Keratinocyte (primary cell): ENCODE results near the gene TLX2. TPM values are rescaled to one million over a fixed set of nuclear protein-coding genes. Genes with fewer than 3 reads are reported as not detected.

ENCODE experiments used
- DNase-seq: peaks from one replicate; pipeline ENCODE4 v3.0.0-alpha.2; 2011; ENCODE audit warnings: low read depth, missing footprints, low spot score
- FAIRE-seq: peaks from 2 replicates; lab custom pipeline; 2011; peaks lifted over from hg19 to GRCh38; lab: Jason Lieb, UNC
- H2AFZ ChIP-seq: 2 replicates; pipeline ENCODE4 v1.6.0; 2012; ENCODE audit warnings: low read length, control low read depth, inconsistent platforms; ENCODE audit not compliant: control insufficient read depth
- H3K27ac ChIP-seq: 2 replicates; pipeline ENCODE4 v1.5.1; 2011; ENCODE audit warnings: low read length; ENCODE audit not compliant: control insufficient read depth, insufficient read depth
- H3K27me3 ChIP-seq: 3 replicates; pipeline ENCODE4 v1.6.0; 2011; ENCODE audit warnings: low read length; ENCODE audit not compliant: control insufficient read depth, insufficient read depth; ENCODE audit errors: extremely low read depth
- H3K36me3 ChIP-seq, 2 experiments: 2 replicates in 1 of 2; 3 replicates in 1 of 2; pipeline ENCODE4 v1.5.1; 2011; ENCODE audit warnings: low read length in 2 of 2, mild to moderate bottlenecking in 1 of 2; ENCODE audit not compliant: control insufficient read depth in 2 of 2, insufficient read depth in 2 of 2; ENCODE audit errors: extremely low read depth in 1 of 2
- H3K4me1 ChIP-seq: 3 replicates; pipeline ENCODE4 v1.5.1; 2011; ENCODE audit warnings: low read length; ENCODE audit not compliant: control insufficient read depth, insufficient read depth; ENCODE audit errors: extremely low read depth
- H3K4me2 ChIP-seq: 3 replicates; pipeline ENCODE4 v1.6.0; 2011; ENCODE audit warnings: low read depth, low read length; ENCODE audit not compliant: control insufficient read depth, insufficient read depth; ENCODE audit errors: extremely low read depth
- H3K4me3 ChIP-seq, 3 experiments: fragments of 200-600 bp in 1 of 3; sonication (generic) in 1 of 3; 2 replicates in 2 of 3; 3 replicates in 1 of 3; pipeline ENCODE4 v1.5.1; 2011 to 2016; ENCODE audit warnings: low read length in 3 of 3, mild to moderate bottlenecking in 3 of 3, control low read depth in 2 of 3, inconsistent platforms in 1 of 3, low read depth in 1 of 3, mixed read lengths in 1 of 3, mixed run types in 1 of 3, moderate library complexity in 1 of 3; ENCODE audit not compliant: control insufficient read depth in 2 of 3, insufficient read depth in 2 of 3; ENCODE audit errors: extremely low read depth in 1 of 3
- H3K79me2 ChIP-seq: 2 replicates; pipeline ENCODE4 v1.6.0; 2012; ENCODE audit warnings: low read length; ENCODE audit not compliant: control insufficient read depth, insufficient read depth
- H3K9ac ChIP-seq: 3 replicates; pipeline ENCODE4 v1.6.0; 2011; ENCODE audit warnings: low read length; ENCODE audit not compliant: control insufficient read depth, insufficient read depth; ENCODE audit errors: extremely low read depth
- H3K9me1 ChIP-seq: 3 replicates; pipeline ENCODE4 v1.6.0; 2011; ENCODE audit warnings: low read length; ENCODE audit not compliant: control insufficient read depth, insufficient read depth; ENCODE audit errors: extremely low read depth
- H3K9me3 ChIP-seq: 2 replicates; pipeline ENCODE4 v1.5.1; 2012; ENCODE audit warnings: low read depth, low read length; ENCODE audit not compliant: control insufficient read depth
- H4K20me1 ChIP-seq: 3 replicates; pipeline ENCODE4 v1.6.0; 2011; ENCODE audit warnings: low read length; ENCODE audit not compliant: control insufficient read depth, insufficient read depth; ENCODE audit errors: extremely low read depth
- CTCF ChIP-seq, 3 experiments: IDR thresholded peaks in 1 of 3; conservative IDR thresholded peaks in 1 of 3; optimal IDR thresholded peaks in 1 of 3; 2 replicates in 2 of 3; 3 replicates in 1 of 3; pipeline versions ENCODE3 to v1.5.1; 2011; ENCODE audit warnings: low read length in 3 of 3, mild to moderate bottlenecking in 3 of 3, moderate library complexity in 2 of 3, control low read depth in 1 of 3, inconsistent platforms in 1 of 3; ENCODE audit not compliant: insufficient read depth in 2 of 3; ENCODE audit errors: extremely low read depth in 1 of 3
- EZH2 ChIP-seq: IDR thresholded peaks from one replicate; pipeline ENCODE4 v1.6.1; 2012; ENCODE audit warnings: inconsistent platforms, mild to moderate bottlenecking, low read length, moderate library complexity
- dilution Hi-C: fragments of 300-500 bp; cut with MboI; formaldehyde crosslinking; loops from one replicate; pipeline ENCODE4 v1.7.0; 2020; ENCODE audit warnings: low sequenced_read_pairs; ENCODE audit not compliant: extremely low pct_ligation_motif_present
- polyA plus RNA-seq, 5 experiments: library from polyadenylated mRNA; depleted of rRNA in 3 of 5; stranded (reverse) in 3 of 5; stranded (forward) in 1 of 5; unstranded in 1 of 5; fragments of >200 nt; gene quantifications; 1 replicate in 1 of 5; 2 replicates in 3 of 5; 3 replicates in 1 of 5; pipeline versions ENCODE4 v1.2.1 to v1.2.3, GENCODE V29; 2011 to 2012; ENCODE audit warnings: missing spikeins in 2 of 5, low read depth in 1 of 5, low replicate concordance in 1 of 5

The TLX2 gene
- polyA plus RNA-seq, 1 donor (not counting 4 experiments of a cell fraction or from before 2014, with no cell fraction given) = not detected

GRCh38 chr2:74471332-74472065 is 42.8 kb upstream of the TLX2 start:
- H3K9me3 ChIP-seq = no peaks in the 10 kb centered on the region
- peaks cover 9% of the 10 kb centered on the region for H3K4me1 ChIP-seq
- H3K79me2 ChIP-seq = no peaks in the 10 kb centered on the region
- H3K36me3 ChIP-seq = peaks cover 11 to 12% of the 10 kb centered on the region in 2 experiments
- H3K27ac ChIP-seq = peak overlapping the region; percentile 89
- no peaks in the 10 kb centered on the region for H3K9me1 ChIP-seq
- peak overlapping the region; percentile 67 to 99 (median 75) for H3K4me3 ChIP-seq
- dilution Hi-C loops = no loop called here
- DNase-seq (no peak), FAIRE-seq (no peak)
- H3K4me2 ChIP-seq = peak overlapping the region; percentile 97
- TF ChIP-seq CTCF (optimal IDR thresholded peaks at IDR 0.05 in 1 of 3, IDR thresholded peaks at IDR 0.05 in 1 of 3, conservative IDR thresholded peaks at IDR 0.05 in 1 of 3; ENCODE audit: extremely low read depth in 1 of 3, insufficient read depth in 2 of 3, low read length in 3 of 3) (no peak), EZH2 (no peak)
- H3K27me3 ChIP-seq = no peaks in the 10 kb centered on the region
- peak overlapping the region; percentile 93 for H3K9ac ChIP-seq
- peak overlapping the region; percentile 95 for H2AFZ ChIP-seq
- H4K20me1 ChIP-seq = no peaks in the 10 kb centered on the region

- H3K79me2 ChIP-seq = no peaks in the 10 kb centered on the region
- DNase-seq = no peak
These were observed 41.9 kb upstream of the TLX2 start, which contains the start of gene MRPL53 for GRCh38 chr2:74472086-74472944. MRPL53 (minus strand) TSS chr2:74472680; CDS start chr2:74472660, 20 bp downstream.

More at GRCh38 chr2:74472086-74472944, 41.9 kb upstream of the TLX2 start, which contains the start of gene MRPL53:
- Histone ChIP-seq H3K4me2 (peak within 1 kb of the TSS; percentile 97), H3K4me3 (peak within 1 kb of the TSS; percentile 67 to 99 (median 75)), H3K4me1 (peaks cover 9% of the 10 kb centered on the region), H3K9me3 (no peaks in the 10 kb centered on the region), H3K9ac (peak within 1 kb of the TSS; percentile 93), H3K9me1 (no peaks in the 10 kb centered on the region), H3K27me3 (no peaks in the 10 kb centered on the region), H2AFZ (peak within 1 kb of the TSS; percentile 95), H3K27ac (peak within 1 kb of the TSS; percentile 89), H3K36me3 (peaks cover 11 to 12% of the 10 kb centered on the region in 2 experiments), H4K20me1 (no peaks in the 10 kb centered on the region)
- TF ChIP-seq EZH2 (no peak), CTCF (optimal IDR thresholded peaks at IDR 0.05 in 1 of 3, IDR thresholded peaks at IDR 0.05 in 1 of 3, conservative IDR thresholded peaks at IDR 0.05 in 1 of 3; ENCODE audit: extremely low read depth in 1 of 3, insufficient read depth in 2 of 3, low read length in 3 of 3) (no peak)
- FAIRE-seq = no peak
- dilution Hi-C loops = no loop called here
